HG03066 (cell line): ENCODE data around the gene PRSS56.
"Not testable (repeated sequence)": the region's sequence is repeated elsewhere in the genome, so short reads cannot be mapped to it uniquely, and the experiment has no call there.

Experiments used
- ATAC-seq: cut with Tn5 transposase; IDR thresholded peaks from one replicate; pipeline ENCODE4 v1.9.1; 2021; ENCODE audit warnings: low read depth; ENCODE audit not compliant: unreplicated experiment

Gene PRSS56

DNA sequence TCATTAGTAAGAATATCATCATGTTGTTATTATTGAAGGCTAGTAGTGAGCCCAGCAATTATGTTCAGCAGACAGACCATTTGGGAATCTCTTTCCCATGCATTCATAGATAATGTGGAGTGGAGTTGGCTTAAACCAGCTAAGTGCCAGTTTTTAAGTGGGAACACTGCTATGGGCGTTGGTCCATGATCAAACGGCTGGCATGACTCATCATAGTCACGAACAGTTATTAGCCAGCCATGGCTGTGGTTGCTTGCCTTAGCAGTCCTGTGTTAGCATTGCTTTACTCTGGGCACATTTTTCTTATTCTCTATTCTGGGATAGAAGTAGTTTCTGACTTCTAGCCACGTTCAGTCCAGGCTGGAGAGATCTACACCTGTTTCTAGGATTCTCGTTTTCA lies 48.0 kb downstream of the PRSS56 start:
- no peak for ATAC-seq

DNA sequence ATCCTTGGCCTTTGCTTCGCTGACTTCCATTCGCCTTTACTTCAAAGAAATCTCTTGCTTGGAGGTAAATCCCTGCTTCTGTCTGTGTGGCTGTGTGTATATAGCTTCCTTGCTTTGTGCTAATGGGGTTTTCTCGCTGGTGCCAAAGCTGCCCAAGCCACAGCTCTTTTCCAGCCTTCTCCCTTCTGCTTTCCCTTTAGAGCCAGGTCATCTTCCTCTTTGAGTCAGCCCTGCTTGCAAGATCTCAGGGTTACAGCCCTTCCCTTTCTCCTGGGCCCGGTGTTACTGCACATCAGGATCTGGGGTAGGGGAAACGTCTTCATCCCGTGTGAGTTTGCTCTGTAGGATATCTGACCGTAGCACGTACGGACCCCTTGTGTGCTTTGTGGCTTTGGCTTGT lies 49.4 kb downstream of the PRSS56 start:
- ATAC-seq, result no peak

DNA sequence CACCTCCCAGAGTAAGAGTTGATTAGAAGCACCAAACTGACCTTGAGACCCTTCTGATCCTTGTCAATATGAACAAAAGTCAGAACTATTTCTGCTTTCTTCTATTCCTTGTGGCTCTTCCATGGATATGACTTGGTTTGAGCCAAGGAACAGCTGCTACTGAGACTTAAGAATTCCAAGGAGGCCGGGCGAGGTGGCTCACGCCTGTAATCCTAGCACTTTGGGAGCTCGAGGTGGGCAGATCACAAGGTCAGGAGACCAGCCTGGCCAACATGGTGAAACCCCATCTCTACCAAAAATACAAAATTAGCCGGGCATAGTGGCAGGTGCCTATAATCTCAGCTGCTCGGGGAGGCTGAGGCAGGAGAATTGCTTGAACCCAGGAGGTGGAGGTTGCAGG lies 50.3 kb downstream of the PRSS56 start:
- not testable (repeated sequence) for ATAC-seq

DNA sequence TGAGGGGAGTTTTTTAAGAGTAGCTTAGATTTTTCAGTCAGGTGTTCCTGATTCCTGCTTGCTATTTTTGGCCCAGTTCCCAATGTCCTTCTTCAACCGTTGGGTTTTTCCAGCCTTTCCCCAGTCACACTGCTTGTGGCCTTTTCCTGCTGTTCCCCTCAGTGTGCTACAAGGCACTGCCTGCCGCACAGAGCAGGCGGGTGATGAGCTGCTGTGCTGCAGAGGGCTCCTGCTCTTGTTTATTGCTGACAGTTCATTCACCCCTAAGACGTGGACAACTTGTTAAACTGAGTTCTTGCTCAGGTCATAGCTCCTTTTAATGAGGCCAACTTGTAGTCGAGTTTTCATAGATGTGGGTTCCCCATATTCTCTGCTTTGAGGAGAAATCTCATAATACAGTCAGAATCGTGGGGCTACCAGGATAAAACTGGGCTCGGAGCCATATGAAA lies 50.9 kb downstream of the PRSS56 start:
- no peak for ATAC-seq

DNA sequence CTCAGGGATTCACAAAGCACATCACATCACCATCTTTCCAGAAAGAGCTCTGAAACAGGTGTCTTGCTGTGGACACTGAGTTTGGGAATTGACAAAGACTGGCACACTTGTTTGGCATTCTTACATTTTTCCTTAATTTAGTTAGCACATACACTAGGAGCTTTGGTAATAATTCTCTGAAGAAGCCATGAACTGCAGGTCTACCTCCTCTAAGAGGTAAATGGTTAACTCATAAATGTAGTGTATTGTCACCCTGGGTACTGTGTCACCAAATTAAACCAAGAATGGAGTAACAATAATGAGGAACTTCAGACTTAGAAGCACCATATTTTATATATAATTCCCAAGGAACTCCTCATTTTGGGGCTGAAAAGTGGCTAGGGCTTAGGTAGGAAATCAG lies 52.9 kb downstream of the PRSS56 start:
- ATAC-seq, result no peak

DNA sequence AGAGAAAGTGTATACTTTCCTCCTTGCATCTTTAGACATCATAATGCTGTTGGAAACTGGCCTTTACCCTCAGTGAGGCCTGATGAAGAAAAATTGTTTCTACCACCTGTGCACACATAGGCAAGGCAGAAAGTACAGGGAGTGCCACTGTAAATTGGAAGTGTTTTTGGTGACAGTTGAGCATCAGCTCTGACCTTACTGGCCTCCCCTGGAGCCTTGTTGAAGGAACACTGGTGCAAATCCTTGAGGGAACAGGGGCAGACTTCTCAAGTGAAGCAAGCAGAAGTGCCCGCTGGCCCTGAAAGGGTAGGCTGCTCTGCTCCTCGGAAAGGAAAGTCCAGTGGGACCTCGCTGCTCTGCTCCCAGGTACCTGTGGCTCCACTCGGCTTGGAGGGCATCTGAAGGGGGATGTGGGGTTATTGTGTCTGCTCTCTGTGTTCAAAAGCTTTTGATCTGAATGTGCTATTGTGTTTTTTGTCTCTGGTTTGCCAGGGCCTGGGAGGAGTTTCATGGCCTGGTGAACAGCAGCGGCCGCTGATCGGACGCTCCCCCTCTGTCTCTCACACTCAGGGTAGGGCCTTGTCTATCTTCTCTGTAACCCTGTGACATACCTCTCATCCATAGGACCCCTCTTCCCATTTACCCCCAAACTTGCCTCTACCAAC lies 53.7 kb downstream of the PRSS56 start:
- no peak for ATAC-seq

DNA sequence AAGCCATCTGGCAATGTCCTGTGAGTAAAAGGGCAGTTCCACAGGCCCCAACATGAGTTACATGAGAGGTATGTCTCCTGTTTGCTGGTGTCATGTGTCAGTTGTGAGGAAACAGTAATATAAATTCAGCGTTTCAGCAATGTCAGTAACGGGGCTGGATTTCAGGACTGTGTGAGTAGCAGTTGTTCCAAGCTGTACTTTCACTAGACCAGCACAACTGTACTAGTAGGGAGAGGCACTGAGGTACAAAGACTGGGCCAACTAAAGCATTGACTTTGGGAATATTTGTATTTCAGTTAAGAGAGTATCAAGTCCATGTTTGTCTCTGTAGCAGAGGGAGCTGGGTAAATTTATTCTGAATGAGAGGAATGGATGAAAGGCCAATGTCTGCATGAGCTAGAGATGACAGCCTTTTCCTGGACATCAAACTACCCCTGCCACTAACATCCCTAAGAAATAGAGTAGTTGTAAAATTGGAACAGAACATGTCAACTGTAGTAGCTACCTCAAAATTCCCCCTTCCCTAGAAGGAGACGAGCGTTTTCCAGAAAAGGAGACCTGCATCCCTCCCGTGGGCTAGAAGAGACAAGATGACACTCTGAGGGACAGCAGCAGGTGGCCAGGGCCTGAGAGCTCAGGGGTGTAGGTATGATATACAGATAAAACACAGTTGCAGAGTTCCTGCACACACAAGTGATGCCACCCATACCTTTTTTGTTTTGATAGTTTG lies 54.7 kb downstream of the PRSS56 start:
- ATAC-seq, result no peak
